Transverse colon (tissue), 4 donors: ENCODE data around the gene EXOC3L4. TPM values are rescaled to one million over a fixed set of nuclear protein-coding genes. Genes with fewer than 3 reads are reported as not detected.
"Not testable (repeated sequence)": the region's sequence is repeated elsewhere in the genome, so short reads cannot be mapped to it uniquely, and the experiment has no call there.

Source experiments
- DNase-seq: peaks from one replicate; pipeline ENCODE4 v3.0.0-alpha.2; 2019
- H3K27ac ChIP-seq, 4 donors: fragments of 200-600 bp; sonication (generic); 2 replicates each; pipeline ENCODE4 v1.5.1; 2016 to 2018; ENCODE audit warnings: inconsistent platforms in 4 of 4
- H3K27me3 ChIP-seq: fragments of 200-600 bp; sonication (generic); 2 replicates; pipeline ENCODE4 v1.5.1; 2017; ENCODE audit warnings: inconsistent platforms
- H3K36me3 ChIP-seq, 4 donors: fragments of 200-600 bp; sonication (generic); 2 replicates each; pipeline ENCODE4 v1.5.1; 2017 to 2019; ENCODE audit warnings: inconsistent platforms in 4 of 4
- H3K4me1 ChIP-seq, 4 donors: fragments of 200-600 bp; sonication (generic); 2 replicates each; pipeline ENCODE4 v1.5.1; 2017 to 2020; ENCODE audit warnings: inconsistent platforms in 4 of 4
- H3K4me3 ChIP-seq, 4 donors: fragments of 200-600 bp; sonication (generic); 1 replicate in 1 of 4; 2 replicates in 3 of 4; pipeline versions ENCODE4 v1.5.1 to v1.6.1; 2017 to 2019; ENCODE audit warnings: inconsistent platforms in 4 of 4
- H3K9me3 ChIP-seq, 2 donors: fragments of 200-600 bp; sonication (generic); 2 replicates each; pipeline ENCODE4 v1.5.1; 2017 to 2019; ENCODE audit warnings: inconsistent platforms in 2 of 2
- EP300 ChIP-seq: sonication (generic); formaldehyde crosslinking; IDR thresholded peaks from one replicate; pipeline ENCODE4 v1.6.1; 2017; ENCODE audit warnings: antibody characterized with exemption, low read depth
- POLR2A ChIP-seq: fragments of 450-650 bp; IDR thresholded peaks from one replicate; pipeline ENCODE4 v1.6.1; 2016; ENCODE audit warnings: antibody characterized with exemption, mild to moderate bottlenecking, moderate library complexity
- POLR2AphosphoS5 ChIP-seq, 3 donors: sonication (generic); formaldehyde crosslinking; IDR thresholded peaks; one replicate each; pipeline ENCODE4 v1.6.1; 2016; ENCODE audit warnings: antibody characterized with exemption in 3 of 3
- WGBS, 2 donors: methylation state at CpG; one replicate each; pipeline ENCODE4 v1.1.5; 2018; ENCODE audit warnings: low coverage in 1 of 2; 5-methylcytosine and 5-hydroxymethylcytosine counted together
- in situ Hi-C, 4 donors: fragments of 200-750 bp; cut with MboI; loops; one replicate each; pipeline versions ENCODE4 v1.15.0 to v1.15.1; 2017; ENCODE audit warnings: low sequenced_read_pairs in 3 of 4, low pct_ligation_motif_present in 1 of 4, low pct_unique_long_range_greater_than_20kb in 1 of 4
- intact Hi-C: fragments of 100-400 bp; cut with DNase I; formaldehyde crosslinking; loops from one replicate; pipeline ENCODE4 v1.15.1; 2023; ENCODE audit warnings: low total_unique reads
- total RNA-seq, 4 donors: library from RNA; depleted of rRNA; stranded (reverse); fragments of >200 nt; gene quantifications; one replicate each; pipeline ENCODE4 v1.1.0, GENCODE V29; 2016
- TF ChIP-seq, protein P1 (sequence below), 5 experiments: fragments of 200-600 bp in 3 of 5; fragments of 450-650 bp in 2 of 5; sonication (generic) in 3 of 5; IDR thresholded peaks; 1 replicate in 2 of 5; 2 replicates in 3 of 5; pipeline ENCODE4 v1.5.1; 2016 to 2017; ENCODE audit warnings: antibody characterized with exemption in 5 of 5, inconsistent platforms in 3 of 5, mild to moderate bottlenecking in 2 of 5, moderate library complexity in 1 of 5

The EXOC3L4 gene
- total RNA-seq, 4 donors from 2014 or later = 15.2 to 49.0 (median 30.3) TPM

- Histone ChIP-seq H3K4me3 (no peak overlapping the region), H3K9me3 (no peaks in the 10 kb centered on the region), H3K4me1 (no peaks in the 10 kb centered on the region), H3K27me3 (peaks cover 5% of the 10 kb centered on the region), H3K27ac (no peak overlapping the region), H3K36me3 (no peaks in the 10 kb centered on the region)
- in situ Hi-C loops (no loop called here), intact Hi-C loops (no loop called here)
- peak; percentile 34 for DNase-seq
- TF ChIP-seq, protein P1, sequence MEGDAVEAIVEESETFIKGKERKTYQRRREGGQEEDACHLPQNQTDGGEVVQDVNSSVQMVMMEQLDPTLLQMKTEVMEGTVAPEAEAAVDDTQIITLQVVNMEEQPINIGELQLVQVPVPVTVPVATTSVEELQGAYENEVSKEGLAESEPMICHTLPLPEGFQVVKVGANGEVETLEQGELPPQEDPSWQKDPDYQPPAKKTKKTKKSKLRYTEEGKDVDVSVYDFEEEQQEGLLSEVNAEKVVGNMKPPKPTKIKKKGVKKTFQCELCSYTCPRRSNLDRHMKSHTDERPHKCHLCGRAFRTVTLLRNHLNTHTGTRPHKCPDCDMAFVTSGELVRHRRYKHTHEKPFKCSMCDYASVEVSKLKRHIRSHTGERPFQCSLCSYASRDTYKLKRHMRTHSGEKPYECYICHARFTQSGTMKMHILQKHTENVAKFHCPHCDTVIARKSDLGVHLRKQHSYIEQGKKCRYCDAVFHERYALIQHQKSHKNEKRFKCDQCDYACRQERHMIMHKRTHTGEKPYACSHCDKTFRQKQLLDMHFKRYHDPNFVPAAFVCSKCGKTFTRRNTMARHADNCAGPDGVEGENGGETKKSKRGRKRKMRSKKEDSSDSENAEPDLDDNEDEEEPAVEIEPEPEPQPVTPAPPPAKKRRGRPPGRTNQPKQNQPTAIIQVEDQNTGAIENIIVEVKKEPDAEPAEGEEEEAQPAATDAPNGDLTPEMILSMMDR (IDR thresholded peaks at IDR 0.05) = no peak
- no peak for TF ChIP-seq EP300
- 38 to 83% methylated on average over 1 to 6 of the region's 6 CpGs for WGBS, 2 donors
These were observed 60.5 kb downstream of the EXOC3L4 start for GRCh38 chr14:103155010-103155409.

DNA sequence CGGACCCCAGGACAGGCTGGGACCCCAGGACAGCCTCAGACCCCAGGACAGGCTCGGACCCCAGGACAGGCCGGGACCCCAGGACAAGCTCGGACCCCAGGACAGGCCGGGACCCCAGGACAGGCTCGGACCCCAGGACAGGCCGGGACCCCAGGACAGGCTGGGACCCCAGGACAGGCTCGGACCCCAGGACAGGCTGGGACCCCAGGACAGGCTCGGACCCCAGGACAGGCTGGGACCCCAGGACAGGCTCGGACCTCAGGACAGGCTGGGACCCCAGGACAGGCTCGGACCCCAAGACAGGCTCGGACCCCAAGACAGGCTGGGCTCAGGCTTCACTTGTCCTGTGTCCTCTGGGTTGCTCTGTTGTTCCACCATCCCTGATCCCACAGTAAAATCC, 60.9 kb downstream of the EXOC3L4 start:
- H3K9me3 ChIP-seq, H3K4me1 ChIP-seq, H3K4me3 ChIP-seq, intact Hi-C loops, in situ Hi-C loops, H3K27me3 ChIP-seq, H3K36me3 ChIP-seq, H3K27ac ChIP-seq, DNase-seq: not testable (repeated sequence)
- no CpG with 5 or more reads among the region's 12 CpGs for WGBS, 2 donors

- Histone ChIP-seq H3K36me3 (no peaks in the 10 kb centered on the region), H3K27me3 (no peaks in the 10 kb centered on the region), H3K27ac (no peak overlapping the region), H3K9me3 (no peaks in the 10 kb centered on the region), H3K4me3 (no peak overlapping the region), H3K4me1 (no peaks in the 10 kb centered on the region)
- in situ Hi-C loops = no loop called here
- TF ChIP-seq POLR2A (no peak), POLR2AphosphoS5 (IDR thresholded peaks at IDR 0.05) (no peak), EP300 (no peak)
- TF ChIP-seq, protein P1 (IDR thresholded peaks at IDR 0.05) = no peak
- no peak for DNase-seq
- intact Hi-C loops = no loop called here
- 82% methylated on average over 9 of the region's 9 CpGs; no CpG with 5 or more reads in 1 of the 2 donors for WGBS, 2 donors
These were observed 61.4 kb downstream of the EXOC3L4 start for GRCh38 chr14:103155826-103156394.

- DNase-seq = no peak
- intact Hi-C loops (no loop called here), in situ Hi-C loops (no loop called here)
- Histone ChIP-seq H3K9me3 (no peaks in the 10 kb centered on the region), H3K36me3 (no peaks in the 10 kb centered on the region), H3K27ac (no peak overlapping the region), H3K4me3 (no peak overlapping the region), H3K4me1 (no peaks in the 10 kb centered on the region), H3K27me3 (no peaks in the 10 kb centered on the region)
- TF ChIP-seq, protein P1 (IDR thresholded peaks at IDR 0.05) = no peak
- TF ChIP-seq POLR2AphosphoS5 (IDR thresholded peaks at IDR 0.05) (no peak), EP300 (no peak), POLR2A (no peak)
- 65% methylated on average over 20 of the region's 21 CpGs; no CpG with 5 or more reads in 1 of the 2 donors for whole genome bisulfite sequencing, 2 donors
These were observed 62.3 kb downstream of the EXOC3L4 start for GRCh38 chr14:103156651-103157378.
